ENCODE measurements around the gene PAX7.

DNA sequence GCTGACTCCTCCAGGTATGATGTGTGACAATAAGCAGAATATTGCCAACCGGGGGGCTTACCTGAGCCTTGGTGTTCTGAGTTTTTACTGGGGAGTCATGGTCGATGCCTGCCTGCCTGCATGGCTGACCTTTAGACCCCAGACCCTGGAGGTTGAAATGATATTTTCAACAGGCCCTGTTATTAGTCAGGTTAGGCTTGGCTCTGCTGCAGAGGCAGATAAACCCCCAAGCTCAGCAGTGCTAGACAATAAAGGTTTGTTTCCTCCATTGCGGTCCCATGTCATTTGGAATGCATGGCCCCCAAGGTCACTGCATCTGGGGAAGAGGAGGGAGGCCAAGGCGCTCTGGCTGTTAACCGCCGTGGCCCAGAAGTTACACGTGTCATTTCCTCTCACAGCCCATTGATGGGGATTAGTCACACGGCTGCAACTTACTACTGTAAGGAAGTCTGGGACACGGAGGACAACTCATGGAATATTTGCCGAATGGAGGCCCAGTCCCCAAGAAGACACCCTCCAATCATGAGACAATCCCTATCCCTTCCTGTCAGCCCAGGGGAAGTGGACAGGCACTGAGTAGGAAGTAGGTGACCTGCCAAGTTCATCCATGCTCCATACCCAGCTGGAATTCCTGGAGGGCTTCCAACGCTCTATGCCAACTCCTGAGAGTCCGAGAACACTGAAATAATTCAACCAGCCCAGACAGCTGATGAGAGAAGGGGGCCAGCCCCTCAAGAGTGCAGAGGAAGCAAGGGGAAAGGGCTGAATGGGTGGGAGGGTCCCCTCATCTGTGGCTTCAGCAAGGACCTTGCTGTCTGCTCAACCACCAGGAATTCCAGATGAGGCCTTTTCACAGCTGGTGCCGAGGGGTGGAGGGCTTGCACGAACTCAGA, 131.5 kb downstream of the PAX7 start:
- TF ChIP-seq, protein P1, sequence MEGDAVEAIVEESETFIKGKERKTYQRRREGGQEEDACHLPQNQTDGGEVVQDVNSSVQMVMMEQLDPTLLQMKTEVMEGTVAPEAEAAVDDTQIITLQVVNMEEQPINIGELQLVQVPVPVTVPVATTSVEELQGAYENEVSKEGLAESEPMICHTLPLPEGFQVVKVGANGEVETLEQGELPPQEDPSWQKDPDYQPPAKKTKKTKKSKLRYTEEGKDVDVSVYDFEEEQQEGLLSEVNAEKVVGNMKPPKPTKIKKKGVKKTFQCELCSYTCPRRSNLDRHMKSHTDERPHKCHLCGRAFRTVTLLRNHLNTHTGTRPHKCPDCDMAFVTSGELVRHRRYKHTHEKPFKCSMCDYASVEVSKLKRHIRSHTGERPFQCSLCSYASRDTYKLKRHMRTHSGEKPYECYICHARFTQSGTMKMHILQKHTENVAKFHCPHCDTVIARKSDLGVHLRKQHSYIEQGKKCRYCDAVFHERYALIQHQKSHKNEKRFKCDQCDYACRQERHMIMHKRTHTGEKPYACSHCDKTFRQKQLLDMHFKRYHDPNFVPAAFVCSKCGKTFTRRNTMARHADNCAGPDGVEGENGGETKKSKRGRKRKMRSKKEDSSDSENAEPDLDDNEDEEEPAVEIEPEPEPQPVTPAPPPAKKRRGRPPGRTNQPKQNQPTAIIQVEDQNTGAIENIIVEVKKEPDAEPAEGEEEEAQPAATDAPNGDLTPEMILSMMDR (IDR thresholded peaks at IDR 0.05) = no peak
- no peak for TF ChIP-seq POLR2A (IDR thresholded peaks at IDR 0.05)
